PC-3 (cell line): ENCODE data around the gene C16orf95.

Experiments
- EZH2 ChIP-seq: fragments of 300-600 bp; sonication (generic); IDR thresholded peaks from one replicate; pipeline ENCODE4 v1.6.1; 2017; ENCODE audit warnings: antibody characterized with exemption, mild to moderate bottlenecking, low read length; ENCODE audit not compliant: unreplicated experiment
- EZH2phosphoT487 ChIP-seq: fragments of 300-600 bp; sonication (generic); IDR thresholded peaks from 2 replicates; pipeline ENCODE4 v1.6.1; 2018; ENCODE audit warnings: mild to moderate bottlenecking, antibody characterized with exemption, low read length, borderline replicate concordance

GRCh38 chr16:87365021-87365713, 48.0 kb upstream of the C16orf95 start:
- TF ChIP-seq EZH2 (no peak), EZH2phosphoT487 (no peak)
